AG10803 (cell line): Measurements from ENCODE around the gene NDST4.

Source experiments
- DNase-seq: peaks from one replicate; pipeline ENCODE4 v3.0.0; 2010; ENCODE audit warnings: low read depth
- H3K4me3 ChIP-seq: 2 replicates; pipeline ENCODE4 v1.5.1; 2011; ENCODE audit warnings: mild to moderate bottlenecking, low read length, control low read depth
- TF ChIP-seq, protein P1 (sequence below): conservative IDR thresholded peaks from 2 replicates; pipeline ENCODE4 v1.5.1; 2011; ENCODE audit warnings: mild to moderate bottlenecking, low read length, control low read depth, inconsistent platforms

NDST4 gene

DNA sequence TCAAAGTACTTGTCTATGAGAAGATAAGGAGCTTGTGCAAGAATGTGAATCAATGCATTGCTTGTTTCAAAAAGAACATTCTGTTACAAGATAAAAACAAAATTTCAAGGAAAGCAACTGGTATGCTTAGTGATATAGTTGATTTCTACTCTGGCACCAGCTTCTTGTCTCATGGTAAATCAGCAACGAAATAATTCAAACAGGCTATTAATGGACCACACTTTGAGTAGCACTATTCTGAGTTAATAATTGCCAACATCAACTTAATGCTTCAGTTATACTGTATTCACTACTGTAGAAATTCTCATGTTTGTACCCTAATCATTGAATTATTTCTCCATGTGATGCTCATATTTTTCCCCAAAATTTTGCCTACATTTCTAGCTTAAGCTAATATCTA, 252.6 kb downstream of the NDST4 start:
- TF ChIP-seq, protein P1, sequence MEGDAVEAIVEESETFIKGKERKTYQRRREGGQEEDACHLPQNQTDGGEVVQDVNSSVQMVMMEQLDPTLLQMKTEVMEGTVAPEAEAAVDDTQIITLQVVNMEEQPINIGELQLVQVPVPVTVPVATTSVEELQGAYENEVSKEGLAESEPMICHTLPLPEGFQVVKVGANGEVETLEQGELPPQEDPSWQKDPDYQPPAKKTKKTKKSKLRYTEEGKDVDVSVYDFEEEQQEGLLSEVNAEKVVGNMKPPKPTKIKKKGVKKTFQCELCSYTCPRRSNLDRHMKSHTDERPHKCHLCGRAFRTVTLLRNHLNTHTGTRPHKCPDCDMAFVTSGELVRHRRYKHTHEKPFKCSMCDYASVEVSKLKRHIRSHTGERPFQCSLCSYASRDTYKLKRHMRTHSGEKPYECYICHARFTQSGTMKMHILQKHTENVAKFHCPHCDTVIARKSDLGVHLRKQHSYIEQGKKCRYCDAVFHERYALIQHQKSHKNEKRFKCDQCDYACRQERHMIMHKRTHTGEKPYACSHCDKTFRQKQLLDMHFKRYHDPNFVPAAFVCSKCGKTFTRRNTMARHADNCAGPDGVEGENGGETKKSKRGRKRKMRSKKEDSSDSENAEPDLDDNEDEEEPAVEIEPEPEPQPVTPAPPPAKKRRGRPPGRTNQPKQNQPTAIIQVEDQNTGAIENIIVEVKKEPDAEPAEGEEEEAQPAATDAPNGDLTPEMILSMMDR: no peak
- H3K4me3 ChIP-seq: no peak overlapping the region
- no peak for DNase-seq

DNA sequence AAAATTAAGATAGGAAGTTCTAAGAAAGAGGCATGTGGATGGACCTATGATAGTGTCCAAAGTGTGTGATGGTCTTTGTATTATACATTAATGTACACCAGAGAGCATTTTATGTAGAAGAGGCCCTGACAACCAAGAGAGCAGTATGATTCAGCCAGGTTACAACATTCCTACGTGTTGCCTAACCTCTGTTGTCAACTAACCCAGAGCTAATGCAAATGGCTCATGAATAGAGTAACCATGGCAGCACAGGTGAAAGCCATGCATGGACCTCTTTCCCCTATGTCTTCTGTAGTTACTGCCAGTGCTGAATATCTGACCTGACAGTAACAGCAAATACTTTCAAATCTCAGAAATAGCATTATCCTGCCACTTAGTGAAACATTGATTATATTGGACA, 255.6 kb downstream of the NDST4 start:
- DNase-seq: no peak
- TF ChIP-seq, protein P1: no peak
- H3K4me3 ChIP-seq: no peak overlapping the region

DNA sequence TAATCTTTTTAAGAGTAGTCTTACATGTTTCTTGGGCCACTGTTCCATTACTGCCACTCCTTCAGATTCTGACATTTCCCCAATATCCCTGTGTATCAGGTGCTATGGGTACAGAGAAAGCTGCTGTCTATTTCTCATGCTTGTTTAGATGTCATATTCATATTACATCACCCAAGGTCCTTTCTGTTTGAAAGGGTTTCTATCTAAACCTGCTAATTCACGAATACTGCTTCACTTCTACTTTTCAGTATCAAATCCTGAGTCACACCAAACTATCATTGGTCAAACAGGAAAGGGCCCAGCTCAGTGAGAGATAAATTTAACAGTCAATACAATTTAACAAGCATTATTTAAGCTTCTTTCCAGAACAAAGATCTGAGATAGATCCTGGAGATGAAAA, 273.4 kb downstream of the NDST4 start:
- TF ChIP-seq, protein P1: no peak
- no peak overlapping the region for H3K4me3 ChIP-seq
- DNase-seq: no peak

DNA sequence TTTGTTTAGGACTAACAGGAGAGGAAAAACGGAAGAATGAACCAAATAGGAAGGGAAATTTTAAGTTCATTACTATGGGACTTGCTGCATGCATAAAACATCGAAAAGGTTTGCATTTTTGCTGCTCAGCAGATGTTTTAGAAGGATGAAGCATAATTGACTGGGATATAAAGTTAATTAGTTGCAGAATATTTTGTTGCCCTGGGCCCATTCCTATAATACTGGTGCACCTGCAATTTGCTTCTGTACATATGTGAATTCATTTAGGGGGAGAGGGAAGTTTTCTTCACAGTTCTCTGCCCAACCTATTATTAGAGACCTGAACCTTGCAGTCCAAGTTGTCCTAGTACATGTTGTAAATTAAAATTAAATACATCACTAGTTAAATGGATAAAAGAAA, 282.8 kb downstream of the NDST4 start:
- TF ChIP-seq, protein P1: no peak
- no peak for DNase-seq
- H3K4me3 ChIP-seq: no peak overlapping the region

DNA sequence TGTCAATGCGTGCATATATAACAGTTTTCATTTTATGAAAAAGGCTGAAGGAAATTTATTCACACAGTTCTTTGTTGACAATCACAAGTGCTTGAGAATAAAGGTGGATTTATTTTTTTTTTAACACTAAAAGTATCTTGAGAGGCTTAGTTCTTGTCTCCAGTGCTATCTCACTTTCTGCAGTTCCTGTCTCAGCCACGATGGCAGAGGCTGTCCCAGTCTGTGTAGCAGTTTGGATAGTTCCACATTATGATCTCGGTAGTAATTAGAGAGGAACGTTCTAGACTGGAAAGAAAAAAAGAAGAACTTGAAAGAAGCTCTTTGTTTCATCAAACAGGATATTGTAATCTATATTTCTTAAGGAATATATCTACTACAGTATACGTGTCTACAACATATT, 285.8 kb downstream of the NDST4 start:
- no peak for DNase-seq
- TF ChIP-seq, protein P1: no peak

DNA sequence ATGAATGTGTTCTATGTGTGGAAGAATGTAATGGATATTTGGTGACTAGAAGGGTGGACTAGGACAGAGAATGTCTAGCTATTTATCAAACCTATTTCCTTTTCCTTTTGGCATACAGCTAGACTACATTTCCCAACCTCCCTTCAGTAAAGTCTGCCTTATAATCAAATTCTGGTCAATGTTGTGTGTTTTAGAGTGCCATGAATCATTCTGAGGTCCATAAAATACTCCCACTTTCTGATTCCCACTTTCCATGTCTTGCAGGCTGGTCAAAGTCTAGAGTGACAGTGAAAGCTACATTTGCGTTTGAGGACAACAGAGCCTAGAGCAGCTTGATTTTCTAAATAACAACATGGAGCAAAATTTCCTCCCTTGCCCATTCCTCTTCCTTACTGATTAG, 297.7 kb downstream of the NDST4 start:
- no peak overlapping the region for H3K4me3 ChIP-seq
- TF ChIP-seq, protein P1: no peak
- no peak for DNase-seq

More for the DNA sequence above, 285.8 kb downstream of the NDST4 start:
- H3K4me3 ChIP-seq: no peak overlapping the region

DNA sequence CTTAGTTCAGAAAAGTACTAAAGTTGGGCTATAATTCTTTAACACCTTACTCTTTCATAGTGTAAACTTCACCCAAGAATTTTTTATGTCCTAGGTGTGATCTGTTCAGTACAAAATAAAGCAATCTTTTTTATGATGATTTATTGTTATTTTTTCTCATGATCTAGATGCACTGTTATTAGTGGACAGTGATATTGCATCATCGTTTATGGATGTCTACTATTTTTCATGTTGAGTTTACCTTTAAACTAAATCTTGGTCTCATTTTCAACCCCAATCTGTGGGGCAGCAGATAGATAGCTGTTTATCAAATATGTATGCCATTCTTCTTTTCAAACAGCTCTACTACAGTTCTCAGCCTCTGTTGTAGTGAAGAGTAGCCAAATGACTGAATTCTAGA, 299.5 kb downstream of the NDST4 start:
- TF ChIP-seq, protein P1: no peak
- no peak overlapping the region for H3K4me3 ChIP-seq
- DNase-seq: no peak
